SK-N-SH treated with all-trans-retinoic acid at 6 μM for 48 hours (cell line): ENCODE results near the gene MRTFA.

Experiments used
- GLIS3 ChIP-seq: fragments of 250-450 bp; sonication (Bioruptor Pico); IDR thresholded peaks from 2 replicates; pipeline ENCODE4 v1.5.0; 2020; ENCODE audit warnings: mild to moderate bottlenecking, moderate library complexity
- TCF4 ChIP-seq: fragments of 250-450 bp; sonication (Bioruptor Pico); IDR thresholded peaks from 2 replicates; pipeline ENCODE4 v1.8.0; 2021; ENCODE audit warnings: mild to moderate bottlenecking, moderate library complexity, borderline replicate concordance
- ZFP3 ChIP-seq: fragments of 250-450 bp; sonication (Bioruptor Pico); IDR thresholded peaks from 2 replicates; pipeline ENCODE4 v1.5.0; 2020; ENCODE audit warnings: mild to moderate bottlenecking, moderate library complexity
- ZFP30 ChIP-seq: fragments of 450-650 bp; formaldehyde crosslinking; IDR thresholded peaks from 2 replicates; pipeline ENCODE4 v1.5.0; 2022; ENCODE audit warnings: mild to moderate bottlenecking, moderate library complexity
- ZNF70 ChIP-seq: fragments of 450-650 bp; formaldehyde crosslinking; IDR thresholded peaks from 2 replicates; pipeline ENCODE4 v1.5.0; 2020; ENCODE audit warnings: mild to moderate bottlenecking, moderate library complexity
- ZNF8 ChIP-seq: fragments of 450-650 bp; formaldehyde crosslinking; IDR thresholded peaks from 2 replicates; pipeline ENCODE4 v1.5.0; 2020; ENCODE audit warnings: mild to moderate bottlenecking, moderate library complexity
- TF ChIP-seq, protein P1 (sequence below): fragments of 250-450 bp; sonication (Bioruptor Pico); IDR thresholded peaks from 2 replicates; pipeline ENCODE4 v1.8.0; 2021; ENCODE audit warnings: low read depth, mild to moderate bottlenecking, moderate library complexity, borderline replicate concordance
- TF ChIP-seq, protein P2 (sequence below): fragments of 250-450 bp; sonication (Bioruptor Pico); IDR thresholded peaks from 2 replicates; pipeline ENCODE4 v1.8.0; 2020; ENCODE audit warnings: mild to moderate bottlenecking, moderate library complexity, borderline replicate concordance
- TF ChIP-seq, protein P3 (sequence below): fragments of 250-450 bp; sonication (Bioruptor Pico); IDR thresholded peaks from 2 replicates; pipeline ENCODE4 v1.5.1; 2020; ENCODE audit warnings: low read depth, mild to moderate bottlenecking, moderate library complexity

DNA sequence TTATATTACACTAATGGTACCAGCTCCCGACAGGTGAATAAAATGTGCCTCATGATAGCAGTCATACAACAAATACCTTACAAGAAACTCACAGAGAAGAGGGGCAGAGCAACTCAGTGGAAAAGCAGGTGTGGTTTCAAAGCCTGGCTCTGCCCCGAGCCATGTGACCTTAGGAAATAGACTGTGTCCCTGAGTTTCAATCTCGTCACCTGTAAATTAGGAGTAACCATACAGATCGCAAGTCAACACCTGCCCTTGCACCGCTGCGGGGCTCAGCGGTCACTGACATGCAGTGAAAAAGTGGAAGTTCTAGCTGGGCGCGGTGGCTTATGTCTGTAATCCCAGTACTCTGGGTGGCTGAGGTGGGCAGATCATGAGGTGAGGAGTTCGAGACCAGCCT, 11.9 kb upstream of the MRTFA start:
- TF ChIP-seq, protein P1, sequence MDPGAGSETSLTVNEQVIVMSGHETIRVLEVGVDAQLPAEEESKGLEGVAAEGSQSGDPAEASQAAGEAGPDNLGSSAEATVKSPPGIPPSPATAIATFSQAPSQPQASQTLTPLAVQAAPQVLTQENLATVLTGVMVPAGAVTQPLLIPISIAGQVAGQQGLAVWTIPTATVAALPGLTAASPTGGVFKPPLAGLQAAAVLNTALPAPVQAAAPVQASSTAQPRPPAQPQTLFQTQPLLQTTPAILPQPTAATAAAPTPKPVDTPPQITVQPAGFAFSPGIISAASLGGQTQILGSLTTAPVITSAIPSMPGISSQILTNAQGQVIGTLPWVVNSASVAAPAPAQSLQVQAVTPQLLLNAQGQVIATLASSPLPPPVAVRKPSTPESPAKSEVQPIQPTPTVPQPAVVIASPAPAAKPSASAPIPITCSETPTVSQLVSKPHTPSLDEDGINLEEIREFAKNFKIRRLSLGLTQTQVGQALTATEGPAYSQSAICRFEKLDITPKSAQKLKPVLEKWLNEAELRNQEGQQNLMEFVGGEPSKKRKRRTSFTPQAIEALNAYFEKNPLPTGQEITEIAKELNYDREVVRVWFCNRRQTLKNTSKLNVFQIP = no peak
- TF ChIP-seq ZNF70 (no peak), TCF4 (CRISPR knock-in tag) (no peak), ZNF8 (no peak), ZFP30 (CRISPR knock-in tag) (no peak), ZFP3 (CRISPR knock-in tag) (no peak), GLIS3 (CRISPR knock-in tag) (no peak)
- TF ChIP-seq, protein P2, sequence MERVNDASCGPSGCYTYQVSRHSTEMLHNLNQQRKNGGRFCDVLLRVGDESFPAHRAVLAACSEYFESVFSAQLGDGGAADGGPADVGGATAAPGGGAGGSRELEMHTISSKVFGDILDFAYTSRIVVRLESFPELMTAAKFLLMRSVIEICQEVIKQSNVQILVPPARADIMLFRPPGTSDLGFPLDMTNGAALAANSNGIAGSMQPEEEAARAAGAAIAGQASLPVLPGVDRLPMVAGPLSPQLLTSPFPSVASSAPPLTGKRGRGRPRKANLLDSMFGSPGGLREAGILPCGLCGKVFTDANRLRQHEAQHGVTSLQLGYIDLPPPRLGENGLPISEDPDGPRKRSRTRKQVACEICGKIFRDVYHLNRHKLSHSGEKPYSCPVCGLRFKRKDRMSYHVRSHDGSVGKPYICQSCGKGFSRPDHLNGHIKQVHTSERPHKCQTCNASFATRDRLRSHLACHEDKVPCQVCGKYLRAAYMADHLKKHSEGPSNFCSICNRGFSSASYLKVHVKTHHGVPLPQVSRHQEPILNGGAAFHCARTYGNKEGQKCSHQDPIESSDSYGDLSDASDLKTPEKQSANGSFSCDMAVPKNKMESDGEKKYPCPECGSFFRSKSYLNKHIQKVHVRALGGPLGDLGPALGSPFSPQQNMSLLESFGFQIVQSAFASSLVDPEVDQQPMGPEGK = no peak
- TF ChIP-seq, protein P3, sequence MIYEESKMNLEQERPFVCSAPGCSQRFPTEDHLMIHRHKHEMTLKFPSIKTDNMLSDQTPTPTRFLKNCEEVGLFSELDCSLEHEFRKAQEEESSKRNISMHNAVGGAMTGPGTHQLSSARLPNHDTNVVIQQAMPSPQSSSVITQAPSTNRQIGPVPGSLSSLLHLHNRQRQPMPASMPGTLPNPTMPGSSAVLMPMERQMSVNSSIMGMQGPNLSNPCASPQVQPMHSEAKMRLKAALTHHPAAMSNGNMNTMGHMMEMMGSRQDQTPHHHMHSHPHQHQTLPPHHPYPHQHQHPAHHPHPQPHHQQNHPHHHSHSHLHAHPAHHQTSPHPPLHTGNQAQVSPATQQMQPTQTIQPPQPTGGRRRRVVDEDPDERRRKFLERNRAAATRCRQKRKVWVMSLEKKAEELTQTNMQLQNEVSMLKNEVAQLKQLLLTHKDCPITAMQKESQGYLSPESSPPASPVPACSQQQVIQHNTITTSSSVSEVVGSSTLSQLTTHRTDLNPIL = no peak
